ENCODE data around the gene POU4F1. TPM values are rescaled to one million over a fixed set of nuclear protein-coding genes. Genes with fewer than 3 reads are reported as not detected.

The POU4F1 gene
- total and polyA plus RNA-seq, 2 experiments from 2014 or later: 0.03 to 0.05 TPM

- TF ChIP-seq CTCF (conservative IDR thresholded peaks at IDR 0.05; ENCODE audit: low read depth in 2 of 2): no peak
Measured at GRCh38 chr13:78597602-78597932, 5.8 kb downstream of the POU4F1 start (continued).

- peaks cover 98% of the 10 kb centered on the region for H3K27me3 ChIP-seq (ENCODE audit: insufficient read depth)
- H3K36me3 ChIP-seq (ENCODE audit: insufficient read depth): no peaks in the 10 kb centered on the region
- Mint-ChIP-seq H3K27me3 (ENCODE audit: insufficient read depth, low read depth, poor library complexity) (peaks cover 98% of the 10 kb centered on the region), H3K27ac (no peak overlapping the region), H3K9me3 (peaks cover 8% of the 10 kb centered on the region), H3K4me1 (peaks cover 60% of the 10 kb centered on the region), H3K4me3 (peak overlapping the region; percentile 63), H3K36me3 (ENCODE audit: low read depth) (no peaks in the 10 kb centered on the region; the same call in 2 of the 3 replicates)
- peaks cover 57% of the 10 kb centered on the region for H3K4me1 ChIP-seq (ENCODE audit: insufficient read depth)
- no peaks in the 10 kb centered on the region for H3K79me2 ChIP-seq (replicated peaks; ENCODE audit: insufficient read depth)
- no peak overlapping the region for H3K27ac ChIP-seq (ENCODE audit: low read depth)
- ATAC-seq: peak; percentile 26
- H3F3A ChIP-seq (replicated peaks; ENCODE audit: low read depth): peaks cover 9% of the 10 kb centered on the region; the same call in 1 of the 2 replicates
- H2AFZ ChIP-seq: no peak overlapping the region; the same call in 1 of the 2 replicates
- TF ChIP-seq EZH2phosphoT487 (IDR thresholded peaks at IDR 0.05; ENCODE audit: unreplicated experiment) (peak; percentile 15), EZH2 (IDR thresholded peaks at IDR 0.05; ENCODE audit: low read depth, unreplicated experiment) (peak; percentile 87), REST (IDR thresholded peaks at IDR 0.05; ENCODE audit: unreplicated experiment) (no peak)
- peak overlapping the region; percentile 57 for H3K4me3 ChIP-seq
- H4K20me1 ChIP-seq (replicated peaks; ENCODE audit: insufficient read depth): no peaks in the 10 kb centered on the region; the same call in none of the 2 replicates
- DNase-seq (ENCODE audit: low spot score): peak; percentile 71
- peak overlapping the region; percentile 85 for H3K4me2 ChIP-seq
- H3K9me2 ChIP-seq (ENCODE audit: insufficient read depth): no peaks in the 10 kb centered on the region
Measured at GRCh38 chr13:78596736-78597601, 6.4 kb downstream of the POU4F1 start.

DNA sequence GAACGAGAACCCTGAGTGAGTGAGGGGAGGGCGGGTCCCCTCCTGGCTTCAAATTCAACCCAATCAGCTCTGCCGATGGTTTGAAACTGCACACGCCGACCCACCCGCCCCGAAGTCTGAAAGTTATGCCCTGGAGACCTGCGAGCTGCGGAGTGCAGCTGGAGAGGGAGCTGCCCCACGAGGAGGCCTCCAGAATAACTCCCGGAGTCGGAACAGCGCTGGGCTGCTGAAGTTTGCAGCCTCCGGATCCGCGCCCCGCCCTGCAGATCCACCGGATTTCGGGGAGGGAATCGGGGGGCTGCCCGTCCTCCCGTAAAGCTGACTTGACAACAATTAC, 7.0 kb downstream of the POU4F1 start:
- H3K9me2 ChIP-seq (ENCODE audit: insufficient read depth): no peaks in the 10 kb centered on the region
- Mint-ChIP-seq H3K36me3 (ENCODE audit: low read depth) (no peaks in the 10 kb centered on the region; the same call in 2 of the 3 replicates), H3K4me1 (peaks cover 59% of the 10 kb centered on the region), H3K4me3 (peak overlapping the region; percentile 63), H3K9me3 (peaks cover 8% of the 10 kb centered on the region), H3K27ac (no peak overlapping the region), H3K27me3 (ENCODE audit: insufficient read depth, low read depth, poor library complexity) (peaks cover 99% of the 10 kb centered on the region)
- H3K4me3 ChIP-seq: peak overlapping the region; percentile 57
- H3K36me3 ChIP-seq (ENCODE audit: insufficient read depth): no peaks in the 10 kb centered on the region
- peaks cover 63% of the 10 kb centered on the region for H3K4me1 ChIP-seq (ENCODE audit: insufficient read depth)
- peak overlapping the region; percentile 85 for H3K4me2 ChIP-seq
- peak; percentile 82 for TF ChIP-seq EZH2phosphoT487 (IDR thresholded peaks at IDR 0.05; ENCODE audit: unreplicated experiment)
- TF ChIP-seq, protein P1, sequence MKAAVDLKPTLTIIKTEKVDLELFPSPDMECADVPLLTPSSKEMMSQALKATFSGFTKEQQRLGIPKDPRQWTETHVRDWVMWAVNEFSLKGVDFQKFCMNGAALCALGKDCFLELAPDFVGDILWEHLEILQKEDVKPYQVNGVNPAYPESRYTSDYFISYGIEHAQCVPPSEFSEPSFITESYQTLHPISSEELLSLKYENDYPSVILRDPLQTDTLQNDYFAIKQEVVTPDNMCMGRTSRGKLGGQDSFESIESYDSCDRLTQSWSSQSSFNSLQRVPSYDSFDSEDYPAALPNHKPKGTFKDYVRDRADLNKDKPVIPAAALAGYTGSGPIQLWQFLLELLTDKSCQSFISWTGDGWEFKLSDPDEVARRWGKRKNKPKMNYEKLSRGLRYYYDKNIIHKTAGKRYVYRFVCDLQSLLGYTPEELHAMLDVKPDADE (IDR thresholded peaks at IDR 0.05): no peak
- H3K27ac ChIP-seq (ENCODE audit: low read depth): no peak overlapping the region
- no peaks in the 10 kb centered on the region; the same call in none of the 2 replicates for H4K20me1 ChIP-seq (replicated peaks; ENCODE audit: insufficient read depth)
- no peak overlapping the region; the same call in 1 of the 2 replicates for H2AFZ ChIP-seq
- peaks cover 100% of the 10 kb centered on the region for H3K27me3 ChIP-seq (ENCODE audit: insufficient read depth)
- peak; percentile 64 for ATAC-seq
- DNase-seq (ENCODE audit: low spot score): peak; percentile 53
- H3K79me2 ChIP-seq (replicated peaks; ENCODE audit: insufficient read depth): no peaks in the 10 kb centered on the region
- H3F3A ChIP-seq (replicated peaks; ENCODE audit: low read depth): peaks cover 9% of the 10 kb centered on the region; the same call in 1 of the 2 replicates
